Endodermal cell (in vitro differentiated cells): ENCODE data around the gene AMBRA1. TPM values are rescaled to one million over a fixed set of nuclear protein-coding genes. Genes with fewer than 3 reads are reported as not detected.

Experiments
- DNase-seq: peaks from one replicate; pipeline ENCODE4 v3.0.0-alpha.2; 2017
- H3K27ac ChIP-seq: 2 replicates; pipeline ENCODE4 v1.5.1; 2013; ENCODE audit warnings: mild to moderate bottlenecking, low read depth, low read length, moderate library complexity
- H3K27me3 ChIP-seq: 2 replicates; pipeline ENCODE4 v1.6.1; 2013; ENCODE audit warnings: mild to moderate bottlenecking, low read length, moderate library complexity; ENCODE audit not compliant: insufficient read depth, control insufficient read depth, poor library complexity, severe bottlenecking
- H3K36me3 ChIP-seq: 2 replicates; pipeline ENCODE4 v1.7.0; 2013; ENCODE audit warnings: mild to moderate bottlenecking, low read length, moderate library complexity; ENCODE audit not compliant: control insufficient read depth, insufficient read depth
- H3K4me1 ChIP-seq: one replicate; pipeline ENCODE4 v1.7.0; 2013; ENCODE audit warnings: low read length; ENCODE audit not compliant: control insufficient read depth, insufficient read depth
- H3K4me3 ChIP-seq: 2 replicates; pipeline ENCODE4 v1.5.1; 2013; ENCODE audit warnings: mild to moderate bottlenecking, low read length, moderate library complexity
- H3K9ac ChIP-seq: 2 replicates; pipeline ENCODE4 v1.6.1; 2013; ENCODE audit warnings: mild to moderate bottlenecking, low read length, moderate library complexity; ENCODE audit not compliant: poor library complexity, severe bottlenecking; ENCODE audit errors: extremely low read depth
- H3K9me3 ChIP-seq: 2 replicates; pipeline ENCODE4 v1.6.1; 2013; ENCODE audit warnings: mild to moderate bottlenecking, low read length, moderate library complexity; ENCODE audit not compliant: control insufficient read depth
- H3K27ac Mint-ChIP-seq: 2 replicates; pipeline ENCODE4 v1.8.0; 2020; ENCODE audit warnings: mixed read lengths
- H3K27me3 Mint-ChIP-seq: 2 replicates; pipeline ENCODE4 v1.8.0; 2021; ENCODE audit warnings: mild to moderate bottlenecking, mixed read lengths; ENCODE audit not compliant: insufficient read depth
- H3K36me3 Mint-ChIP-seq: 2 replicates; pipeline ENCODE4 v1.8.0; 2020; ENCODE audit warnings: low read depth, mixed read lengths
- H3K4me1 Mint-ChIP-seq: 2 replicates; pipeline ENCODE4 v1.8.0; 2020; ENCODE audit warnings: mixed read lengths
- H3K4me3 Mint-ChIP-seq: 2 replicates; pipeline ENCODE4 v1.8.0; 2020; ENCODE audit warnings: mild to moderate bottlenecking, moderate library complexity, mixed read lengths
- H3K9me3 Mint-ChIP-seq: 2 replicates; pipeline ENCODE4 v1.8.0; 2020; ENCODE audit warnings: mild to moderate bottlenecking, mixed read lengths
- CTCF ChIP-seq: fragments of 200-600 bp; sonication (generic); conservative IDR thresholded peaks from 2 replicates; pipeline ENCODE4 v1.5.0; 2021; ENCODE audit warnings: antibody characterized with exemption, mild to moderate bottlenecking
- WGBS, 2 experiments: methylation state at CpG; one replicate each; pipeline versions ENCODE4 v1.1.5 to v1.1.7; 2013; ENCODE audit warnings: missing lambda C conversion rate in 2 of 2, mixed read lengths in 1 of 2; ENCODE audit not compliant: insufficient coverage in 1 of 2, insufficient read length in 1 of 2; 5-methylcytosine and 5-hydroxymethylcytosine counted together
- total RNA-seq, 2 donors: library from RNA; stranded (reverse); fragmentation: NEBNext Ultra II Directional in 1 of 2; extraction: Animal tissue kit (Norgen Biotek cat#: 25700) in 1 of 2; gene quantifications; 2 replicates in 1 of 2; 3 replicates in 1 of 2; pipeline ENCODE4 v1.2.1, GENCODE V29; 2021

The AMBRA1 gene
- total RNA-seq, 2 donors from 2014 or later: 54.5 to 67.8 TPM

GRCh38 chr11:46390331-46391171, 203.3 kb downstream of the AMBRA1 start:
- peaks cover 64% of the 10 kb centered on the region for H3K27me3 ChIP-seq
- DNase-seq: peak; percentile 66
- peaks cover 2% of the 10 kb centered on the region for H3K36me3 ChIP-seq
- peaks cover 18% of the 10 kb centered on the region for H3K4me1 ChIP-seq
- WGBS, 2 experiments: 13 to 15% methylated on average over 18 to 49 of the region's 49 CpGs
- peaks cover 72% of the 10 kb centered on the region for H3K27me3 Mint-ChIP-seq
- TF ChIP-seq CTCF: no peak
- no peaks in the 10 kb centered on the region for H3K9me3 Mint-ChIP-seq
- peaks cover 25% of the 10 kb centered on the region for H3K4me1 Mint-ChIP-seq
- no peak overlapping the region for H3K27ac Mint-ChIP-seq
- H3K36me3 Mint-ChIP-seq: peaks cover 3% of the 10 kb centered on the region
- no peak overlapping the region for H3K27ac ChIP-seq
- H3K9me3 ChIP-seq: no peaks in the 10 kb centered on the region
- H3K4me3 ChIP-seq: peak overlapping the region; percentile 73
- no peak overlapping the region for H3K9ac ChIP-seq
- H3K4me3 Mint-ChIP-seq: peak overlapping the region; percentile 46

- peaks cover 77% of the 10 kb centered on the region for H3K27me3 Mint-ChIP-seq
- peaks cover 73% of the 10 kb centered on the region for H3K27me3 ChIP-seq
- H3K9me3 Mint-ChIP-seq: no peaks in the 10 kb centered on the region
- TF ChIP-seq CTCF: peak; percentile 97
- H3K36me3 Mint-ChIP-seq: no peaks in the 10 kb centered on the region
- 4 to 5% methylated on average over 49 to 80 of the region's 80 CpGs for WGBS, 2 experiments
- peaks cover 18% of the 10 kb centered on the region for H3K4me1 ChIP-seq
- no peaks in the 10 kb centered on the region for H3K9me3 ChIP-seq
- no peak overlapping the region for H3K27ac Mint-ChIP-seq
- H3K36me3 ChIP-seq: no peaks in the 10 kb centered on the region
- no peak overlapping the region for H3K27ac ChIP-seq
- H3K4me3 Mint-ChIP-seq: peak overlapping the region; percentile 46
- no peak overlapping the region for H3K9ac ChIP-seq
- H3K4me3 ChIP-seq: peak overlapping the region; percentile 73
- DNase-seq: peak; percentile 95
- H3K4me1 Mint-ChIP-seq: peaks cover 25% of the 10 kb centered on the region
Measured at GRCh38 chr11:46389450-46390330, 204.1 kb downstream of the AMBRA1 start.

- Histone ChIP-seq H3K4me1 (peaks cover 18% of the 10 kb centered on the region), H3K27me3 (peaks cover 77% of the 10 kb centered on the region), H3K9ac (no peak overlapping the region), H3K27ac (no peak overlapping the region), H3K36me3 (peaks cover 2% of the 10 kb centered on the region), H3K4me3 (peak overlapping the region; percentile 73), H3K9me3 (no peaks in the 10 kb centered on the region)
- peaks cover 4% of the 10 kb centered on the region for H3K36me3 Mint-ChIP-seq
- no peak overlapping the region for H3K27ac Mint-ChIP-seq
- H3K4me3 Mint-ChIP-seq: peak overlapping the region; percentile 46
- H3K27me3 Mint-ChIP-seq: peaks cover 83% of the 10 kb centered on the region
- peak; percentile 88 for DNase-seq
- TF ChIP-seq CTCF: no peak
- 7 to 9% methylated on average over 11 to 21 of the region's 21 CpGs for WGBS, 2 experiments
- H3K4me1 Mint-ChIP-seq: peaks cover 25% of the 10 kb centered on the region
- H3K9me3 Mint-ChIP-seq: no peaks in the 10 kb centered on the region
Measured at GRCh38 chr11:46388619-46389449, 205.0 kb downstream of the AMBRA1 start.
